HL-60 (cell line): ENCODE measurements around the gene VTN.

Experiments used
- DNase-seq, 2 experiments: peaks; one replicate each; pipeline ENCODE4 v3.0.0-alpha.2; 2010 to 2020; ENCODE audit warnings: low read depth in 1 of 2, low spot score in 1 of 2
- H3K27ac ChIP-seq: fragments of 250-450 bp; sonication (Bioruptor Pico); replicated peaks from 2 replicates; pipeline ENCODE4 v1.5.1; 2020; ENCODE audit warnings: mild to moderate bottlenecking, moderate library complexity
- H3K27me3 ChIP-seq: fragments of 250-450 bp; sonication (Bioruptor Pico); 2 replicates; pipeline ENCODE4 v1.5.1; 2021; ENCODE audit warnings: mild to moderate bottlenecking, moderate library complexity; ENCODE audit not compliant: insufficient read depth, poor library complexity, severe bottlenecking
- H3K4me3 ChIP-seq: replicated peaks from 2 replicates; pipeline ENCODE4 v1.5.1; 2011; ENCODE audit warnings: mild to moderate bottlenecking, control low read depth, low read length; ENCODE audit not compliant: insufficient read depth
- CTCF ChIP-seq: IDR thresholded peaks from one replicate; pipeline ENCODE4 v1.5.1; 2011; ENCODE audit warnings: low read length, control low read depth, inconsistent platforms; ENCODE audit not compliant: insufficient read depth
- GABPA ChIP-seq: IDR thresholded peaks from 2 replicates; pipeline ENCODE4 v1.6.1; 2012; ENCODE audit warnings: low read depth
- POLR2AphosphoS5 ChIP-seq: IDR thresholded peaks from 2 replicates; pipeline ENCODE4 v1.6.1; 2012; ENCODE audit warnings: low read depth
- REST ChIP-seq: IDR thresholded peaks from 2 replicates; pipeline ENCODE4 v1.6.1; 2012; ENCODE audit warnings: low read depth; ENCODE audit not compliant: insufficient replicate concordance
- SPI1 ChIP-seq: IDR thresholded peaks from 2 replicates; pipeline ENCODE4 v1.6.1; 2012; ENCODE audit warnings: low read depth, mild to moderate bottlenecking, borderline replicate concordance

The VTN gene

GRCh38 chr17:28412099-28412498 lies 42.0 kb upstream of the VTN start:
- Histone ChIP-seq H3K27ac (no peak overlapping the region), H3K27me3 (peaks cover 11% of the 10 kb centered on the region), H3K4me3 (no peak overlapping the region)
- DNase-seq, result no peak
- TF ChIP-seq POLR2AphosphoS5 (no peak), CTCF (no peak), GABPA (no peak), REST (no peak), SPI1 (no peak)

- no peak overlapping the region for H3K4me3 ChIP-seq
- H3K27ac ChIP-seq, result no peak overlapping the region
- H3K27me3 ChIP-seq, result peaks cover 24% of the 10 kb centered on the region
- TF ChIP-seq POLR2AphosphoS5, result no peak
- no peak for TF ChIP-seq CTCF
- TF ChIP-seq REST, result no peak
- TF ChIP-seq GABPA, result no peak
- TF ChIP-seq SPI1, result no peak
- no peak for DNase-seq
These were observed 37.8 kb upstream of the VTN start for GRCh38 chr17:28407974-28408306.

- TF ChIP-seq POLR2AphosphoS5 (no peak), CTCF (no peak), GABPA (no peak), SPI1 (no peak), REST (no peak)
- H3K27ac ChIP-seq, result no peak overlapping the region
- DNase-seq, result no peak
- peaks cover 24% of the 10 kb centered on the region for H3K27me3 ChIP-seq
- H3K4me3 ChIP-seq, result no peak overlapping the region
These were observed 37.2 kb upstream of the VTN start for GRCh38 chr17:28407130-28407973.
